HG03066 (cell line): Measurements from ENCODE around the gene TNFSF9.
A peak's percentile ranks its signal among the peaks of the same experiment; 100 is the strongest.

Experiments
- ATAC-seq: cut with Tn5 transposase; IDR thresholded peaks from one replicate; pipeline ENCODE4 v1.9.1; 2021; ENCODE audit warnings: low read depth; ENCODE audit not compliant: unreplicated experiment

The TNFSF9 gene, protein sequence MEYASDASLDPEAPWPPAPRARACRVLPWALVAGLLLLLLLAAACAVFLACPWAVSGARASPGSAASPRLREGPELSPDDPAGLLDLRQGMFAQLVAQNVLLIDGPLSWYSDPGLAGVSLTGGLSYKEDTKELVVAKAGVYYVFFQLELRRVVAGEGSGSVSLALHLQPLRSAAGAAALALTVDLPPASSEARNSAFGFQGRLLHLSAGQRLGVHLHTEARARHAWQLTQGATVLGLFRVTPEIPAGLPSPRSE

DNA sequence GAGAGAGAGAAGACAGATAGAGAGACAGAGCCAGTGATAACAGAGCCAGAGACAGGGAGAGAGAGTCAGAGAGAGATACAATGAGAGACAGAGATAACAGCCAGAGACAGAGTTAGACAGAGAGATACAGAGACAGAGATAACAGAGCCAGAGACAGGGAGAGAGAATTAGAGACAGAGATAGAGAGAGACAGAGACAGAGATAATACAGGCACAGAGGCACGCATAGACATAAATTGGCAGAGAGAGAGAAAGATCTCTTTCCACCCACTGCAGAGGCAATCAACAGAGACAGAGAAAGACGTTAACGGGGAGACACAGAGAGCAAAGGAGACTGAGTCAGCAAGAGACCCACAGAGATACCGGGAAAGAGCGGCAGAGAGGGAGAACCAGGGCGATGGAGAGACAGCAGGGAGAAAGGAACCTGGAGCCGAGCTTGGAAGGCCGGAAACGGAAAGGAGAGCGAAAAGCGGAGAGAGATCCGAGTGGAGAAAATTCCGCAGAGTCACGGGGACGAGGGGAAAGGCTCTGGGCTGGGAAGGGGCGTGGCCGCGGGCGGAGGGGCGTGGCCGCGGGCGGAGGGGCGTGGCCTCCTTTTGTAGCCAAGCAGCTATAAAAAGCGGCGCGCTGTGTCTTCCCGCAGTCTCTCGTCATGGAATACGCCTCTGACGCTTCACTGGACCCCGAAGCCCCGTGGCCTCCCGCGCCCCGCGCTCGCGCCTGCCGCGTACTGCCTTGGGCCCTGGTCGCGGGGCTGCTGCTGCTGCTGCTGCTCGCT is at the start of gene TNFSF9:
Gene TNFSF9, plus strand, starts transcription at position 641 of the 777 bp plus-strand sequence. Its CDS starts 11 bp downstream, at position 652.
- no peak for ATAC-seq

DNA sequence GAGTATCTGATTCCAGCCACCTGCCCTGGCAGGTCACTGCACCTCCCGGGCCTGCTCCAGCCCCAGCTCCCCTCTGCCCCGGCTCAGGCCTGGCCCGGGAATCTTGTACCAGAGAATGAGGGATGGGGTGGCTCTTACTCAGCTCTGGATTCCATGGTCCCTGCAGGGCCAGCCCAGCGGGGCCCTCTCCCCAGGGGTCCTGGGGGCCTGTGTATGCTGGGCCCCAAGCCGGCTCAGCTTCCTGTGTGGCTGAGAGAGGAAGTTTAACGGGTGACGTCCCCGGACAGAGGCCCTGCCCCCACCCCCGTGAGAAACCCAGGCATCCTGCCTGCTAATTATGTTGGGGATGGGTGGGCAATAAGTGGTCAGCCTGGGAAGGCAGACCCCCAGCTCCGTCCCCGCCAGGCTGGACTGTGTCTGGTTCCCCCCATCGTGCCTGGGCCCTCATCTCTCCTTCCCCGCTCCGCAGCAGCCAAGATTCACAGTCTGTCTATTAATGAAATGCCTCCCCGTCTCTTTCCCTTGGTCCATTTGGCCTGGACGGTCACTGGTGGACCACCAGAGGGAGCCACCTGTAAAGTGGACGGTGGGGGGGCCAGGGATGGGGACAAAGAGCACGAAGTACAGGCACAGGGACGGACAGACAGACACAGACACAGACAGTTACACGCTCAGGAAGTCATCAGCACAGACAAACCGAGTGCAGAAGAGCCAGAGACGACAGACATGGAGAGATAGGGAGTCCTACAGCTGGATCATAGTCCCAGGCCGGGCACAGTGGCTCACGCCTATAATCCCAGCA is 49.1 kb upstream of the TNFSF9 start, which contains the start of gene DENND1C:
Gene DENND1C, minus strand, starts transcription at position 247 of the 802 bp plus-strand sequence. Its CDS starts 92 bp downstream, at position 155.
- peak; percentile 74 for ATAC-seq

DNA sequence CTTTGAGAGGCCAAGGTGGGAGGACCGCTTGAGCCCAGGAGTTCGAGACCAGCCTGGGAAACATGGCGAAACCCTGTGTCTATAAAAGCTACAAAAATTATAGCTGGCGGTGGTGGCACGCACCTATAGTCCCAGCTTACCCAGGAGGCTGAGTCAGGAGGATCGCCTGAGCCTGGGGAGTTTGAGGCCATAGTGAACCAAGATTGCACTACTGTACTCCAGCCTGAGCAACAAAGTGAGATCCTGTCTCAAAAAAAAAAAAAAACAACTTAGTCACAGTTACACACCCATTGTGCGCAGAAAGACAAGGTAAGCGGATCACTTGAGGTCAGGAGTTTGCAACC is 48.5 kb upstream of the TNFSF9 start:
- no peak for ATAC-seq

DNA sequence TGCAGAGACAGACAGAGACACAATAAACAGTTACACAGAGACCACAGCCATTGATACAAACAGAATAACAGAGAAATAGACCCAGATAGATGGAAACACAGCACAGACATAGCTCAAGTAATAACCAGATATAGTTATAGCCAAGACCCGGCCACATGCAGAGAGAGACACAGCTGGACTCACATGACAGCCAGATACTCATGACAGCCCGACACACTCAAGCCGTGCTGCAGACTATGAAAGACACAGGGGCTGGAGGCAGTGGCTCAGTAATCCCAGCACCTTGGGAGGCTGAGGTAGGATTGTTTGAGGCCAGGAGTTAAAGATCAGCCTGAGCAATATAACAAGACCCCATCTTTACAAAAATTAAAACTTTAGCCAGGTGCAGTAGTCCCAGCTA is 47.6 kb upstream of the TNFSF9 start:
- ATAC-seq = no peak

DNA sequence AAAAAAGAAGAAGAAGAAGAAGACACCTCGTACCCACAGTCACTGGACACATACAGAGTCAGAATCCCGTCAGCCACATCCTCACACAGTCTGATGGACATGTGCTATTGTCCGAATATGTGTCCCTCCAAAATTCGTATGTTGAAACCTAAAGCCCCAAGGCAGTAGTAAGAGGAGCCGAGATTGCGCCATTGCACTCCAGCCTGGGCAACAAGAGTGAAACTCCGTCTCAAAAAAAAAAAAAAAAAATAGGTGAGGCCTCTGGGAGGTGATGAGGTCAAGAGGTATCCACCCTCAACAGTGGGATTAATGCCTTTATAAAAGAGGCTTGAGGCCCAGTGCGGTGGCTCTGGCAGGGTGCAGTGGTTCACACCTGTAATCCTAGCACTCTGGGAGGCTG is 46.6 kb upstream of the TNFSF9 start:
- no peak for ATAC-seq

DNA sequence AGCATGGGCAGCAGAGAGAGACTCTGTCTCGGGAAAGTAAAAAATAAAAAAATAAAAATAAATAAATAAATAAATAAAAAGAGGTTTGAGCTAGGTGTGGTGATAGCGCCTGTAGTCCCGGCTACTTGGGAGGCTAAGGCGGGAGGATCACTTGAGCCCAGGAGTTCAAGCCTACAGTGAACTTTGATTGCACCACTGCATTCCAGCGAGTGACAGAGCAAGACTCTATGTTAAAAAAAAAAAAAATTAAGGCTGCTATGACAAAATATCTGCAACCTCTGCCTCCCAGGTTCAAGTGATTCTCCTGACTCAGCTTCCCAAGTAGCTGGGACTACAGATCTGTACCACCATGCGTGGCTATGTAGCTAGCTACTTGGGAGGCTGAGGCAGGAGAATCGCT is 46.0 kb upstream of the TNFSF9 start:
- no peak for ATAC-seq

DNA sequence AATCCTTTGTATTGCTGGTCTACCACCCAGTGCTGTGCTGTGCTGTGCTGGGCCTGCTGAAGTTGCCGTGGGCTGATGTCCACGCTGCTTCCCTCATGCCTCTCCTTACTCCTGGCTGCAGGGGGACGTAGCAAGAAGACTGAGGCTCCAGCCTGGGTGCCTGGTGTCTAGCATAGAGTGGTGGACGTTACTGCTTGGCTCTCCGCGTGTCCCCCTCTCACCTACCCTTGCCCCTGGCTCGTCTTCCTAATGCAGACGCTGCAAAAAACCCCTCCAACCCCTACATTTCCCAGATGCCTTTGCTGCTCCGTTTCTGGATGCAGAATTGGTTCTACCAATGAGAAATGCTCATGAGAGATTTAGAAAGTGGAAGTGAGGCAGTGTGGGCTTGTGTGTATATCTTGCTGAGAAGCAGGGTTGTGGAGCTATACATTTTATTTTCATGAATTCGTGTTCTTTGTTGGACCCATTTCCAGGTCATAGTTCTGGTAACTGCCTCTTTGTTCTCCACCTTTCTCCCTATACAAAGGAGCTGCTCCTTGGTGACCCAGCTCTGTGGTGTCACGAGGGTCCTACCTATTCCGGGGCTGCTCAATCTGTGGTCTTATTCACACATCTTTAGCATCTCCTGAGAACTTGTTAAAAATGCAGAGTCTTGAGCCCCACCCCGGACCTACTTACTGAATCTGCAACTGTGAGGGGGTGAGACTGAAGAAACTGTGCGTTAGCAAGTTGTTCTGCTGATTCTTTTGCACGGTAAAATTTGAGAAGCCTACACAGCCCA is 41.4 kb upstream of the TNFSF9 start:
- no peak for ATAC-seq

DNA sequence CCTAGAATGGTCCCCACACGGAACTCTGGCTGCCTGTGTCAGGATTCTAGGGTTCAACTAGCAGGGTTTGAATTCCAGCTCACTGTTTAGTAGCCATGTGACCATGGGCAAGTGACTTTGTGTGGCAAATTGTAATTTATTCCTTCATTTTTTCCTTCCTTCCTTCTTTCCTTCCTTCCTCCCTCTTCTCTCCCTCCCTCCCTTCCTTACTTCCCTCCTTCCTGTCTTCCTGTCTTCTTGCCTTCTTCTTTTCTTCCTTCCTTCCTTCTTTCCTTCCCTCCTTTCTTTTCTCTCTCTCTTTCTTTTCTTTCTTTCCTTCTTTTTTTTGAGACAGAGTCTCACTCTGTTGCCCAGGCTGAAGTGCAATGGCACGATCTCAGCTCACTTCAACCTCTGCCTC is 40.7 kb upstream of the TNFSF9 start:
- ATAC-seq = no peak

DNA sequence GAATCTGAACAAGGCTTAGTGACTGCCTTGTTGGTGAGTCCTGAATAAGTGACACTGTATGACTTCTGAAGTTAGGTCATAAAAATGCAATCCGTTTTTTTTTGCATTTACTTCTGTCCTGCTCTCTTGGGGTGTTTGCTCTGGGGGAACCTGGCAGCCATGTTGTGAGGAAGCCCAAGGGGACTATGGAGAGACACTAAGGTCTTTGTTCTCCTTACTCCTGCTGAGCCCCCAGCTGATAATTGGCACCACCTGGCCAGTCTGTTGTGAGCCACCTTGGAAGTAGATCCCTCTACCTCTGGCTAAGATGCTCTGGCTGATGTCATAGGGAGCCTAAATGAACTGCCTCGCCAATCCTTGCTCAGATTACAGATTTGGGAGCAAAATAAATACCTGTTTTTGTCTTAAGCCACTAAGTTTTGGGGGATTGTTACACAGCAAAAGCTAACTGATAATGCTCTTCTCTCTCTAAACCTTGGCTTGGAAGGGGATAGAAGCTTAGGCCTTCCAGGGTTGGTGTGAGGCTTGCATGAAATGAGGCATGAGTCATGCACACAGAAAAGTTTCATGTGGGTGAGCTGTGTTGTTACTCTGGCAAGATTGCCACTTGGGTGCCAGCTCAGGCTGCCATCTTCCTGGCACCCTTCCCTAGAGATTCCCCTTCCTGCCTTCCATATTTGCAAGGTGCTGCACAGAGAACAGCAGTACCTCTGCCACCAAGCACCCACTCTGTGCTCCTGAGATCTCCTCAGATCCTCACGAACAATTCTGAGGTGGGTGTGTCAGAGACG is 38.8 kb upstream of the TNFSF9 start:
- no peak for ATAC-seq

DNA sequence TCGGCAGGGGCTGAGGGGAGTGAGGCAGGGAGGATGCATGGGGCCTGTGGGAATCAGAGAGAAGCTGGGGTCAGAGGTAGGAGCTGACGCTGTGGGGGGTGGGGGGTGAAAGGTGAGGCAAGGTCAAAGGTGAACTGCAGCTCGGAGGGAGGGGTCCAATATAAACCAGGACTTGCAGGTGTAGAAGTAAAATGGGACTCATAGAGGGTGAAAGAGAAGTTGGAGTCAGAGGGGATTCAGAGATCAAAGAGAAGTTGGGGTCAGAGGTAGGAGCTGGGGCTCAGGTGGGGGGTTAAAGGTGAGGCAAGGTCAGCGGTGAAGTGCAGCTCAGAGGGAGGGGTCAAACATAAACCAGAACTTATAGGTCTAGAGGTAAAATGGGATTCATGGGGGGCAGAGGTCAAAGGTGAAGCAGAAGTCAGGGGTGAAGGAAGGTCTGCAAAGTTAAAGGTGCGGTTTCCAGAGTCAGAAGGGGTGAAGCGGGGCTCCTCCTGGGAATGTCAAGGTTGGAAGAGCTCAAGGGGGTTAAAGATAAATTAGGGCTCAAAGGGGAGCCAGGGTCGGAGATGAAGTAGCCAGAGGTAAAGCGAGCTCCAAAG is 36.3 kb upstream of the TNFSF9 start:
- ATAC-seq = no peak

DNA sequence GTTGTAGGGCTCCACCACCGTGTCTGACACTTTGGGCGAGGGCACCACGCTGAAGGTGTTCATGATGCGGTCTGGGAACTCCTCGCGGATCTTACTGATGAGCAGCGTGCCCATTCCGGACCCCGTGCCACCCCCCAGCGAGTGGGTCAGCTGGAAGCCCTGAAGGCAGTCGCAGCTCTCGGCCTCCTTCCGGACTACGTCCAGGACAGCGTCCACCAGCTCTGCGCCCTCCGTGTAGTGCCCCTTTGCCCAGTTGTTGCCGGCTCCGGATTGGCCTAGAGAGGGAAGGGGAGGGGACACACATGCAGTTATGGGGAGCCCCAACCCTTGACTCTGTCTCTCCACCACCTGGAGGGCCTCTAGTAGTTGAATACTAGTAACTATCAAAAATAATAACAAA is 34.9 kb upstream of the TNFSF9 start:
- no peak for ATAC-seq

DNA sequence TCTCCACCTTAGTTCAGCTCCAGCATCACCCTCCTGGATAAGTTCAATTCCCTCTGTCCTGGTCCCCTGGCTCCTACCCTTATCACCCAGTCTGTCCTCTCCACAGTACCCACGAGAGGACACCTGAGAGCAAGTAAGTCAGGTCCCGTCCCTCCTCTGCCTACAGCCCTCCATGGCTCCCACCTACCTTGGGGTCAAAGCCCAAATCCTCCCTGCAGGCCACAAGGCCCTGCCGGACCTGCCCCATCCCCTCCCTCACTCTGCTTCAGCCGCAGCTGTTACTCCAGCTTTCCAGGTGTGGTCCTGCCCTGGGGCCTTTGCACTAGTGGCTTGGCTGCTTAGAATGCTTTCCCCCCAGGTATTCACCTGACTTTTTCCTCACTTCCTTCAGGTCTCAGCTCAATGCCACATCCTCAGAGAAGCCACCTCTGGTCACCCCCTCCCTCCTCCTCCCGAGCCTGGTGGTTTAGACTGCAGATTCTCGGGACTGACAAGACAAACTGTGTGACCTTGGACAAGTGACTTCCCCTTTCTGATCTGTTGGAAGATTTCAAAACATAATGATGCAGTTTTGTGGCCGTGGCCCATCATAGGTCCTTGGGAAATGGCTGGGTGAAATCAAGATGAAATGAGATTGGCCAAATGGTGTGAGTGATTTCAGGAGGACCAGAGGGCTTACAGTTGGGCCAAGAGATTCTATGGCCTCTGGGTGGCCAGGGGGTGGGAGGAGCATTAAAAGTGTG is 32.4 kb upstream of the TNFSF9 start:
- ATAC-seq = no peak

DNA sequence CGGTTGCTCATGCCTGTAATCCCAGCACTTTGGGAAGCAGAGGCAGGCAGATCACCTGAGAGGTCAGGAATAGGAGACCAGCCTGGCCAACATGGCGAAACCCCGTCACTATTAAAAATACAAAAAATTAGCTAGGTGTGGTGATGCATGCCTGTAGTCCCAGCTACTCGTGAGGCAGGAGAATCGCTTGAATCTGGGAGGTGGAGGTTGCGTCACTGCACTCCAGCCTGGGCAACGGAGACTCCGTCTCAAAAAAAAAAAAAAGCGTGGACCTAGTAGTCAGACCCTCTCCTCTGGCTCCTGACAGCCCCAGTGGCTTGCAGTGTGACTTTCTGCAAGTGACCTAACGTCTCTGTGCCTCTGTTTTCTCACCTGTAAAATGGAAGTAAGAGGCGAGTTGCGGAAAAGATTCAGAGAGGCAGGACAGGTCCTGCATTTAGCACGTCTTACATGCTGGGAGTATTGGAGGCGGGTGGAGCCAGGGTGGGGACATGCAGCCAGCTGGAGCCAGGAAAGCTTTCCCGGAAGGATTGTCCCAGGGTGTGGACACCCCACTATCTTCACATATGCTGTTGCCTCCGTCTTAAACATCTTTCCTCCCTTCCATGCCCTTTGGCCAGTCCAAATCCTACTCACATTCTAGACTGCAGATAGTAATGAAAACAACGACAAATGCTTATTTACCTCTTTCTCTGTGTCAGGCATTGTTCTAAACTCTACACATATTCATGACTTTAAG is 31.6 kb upstream of the TNFSF9 start:
- no peak for ATAC-seq

DNA sequence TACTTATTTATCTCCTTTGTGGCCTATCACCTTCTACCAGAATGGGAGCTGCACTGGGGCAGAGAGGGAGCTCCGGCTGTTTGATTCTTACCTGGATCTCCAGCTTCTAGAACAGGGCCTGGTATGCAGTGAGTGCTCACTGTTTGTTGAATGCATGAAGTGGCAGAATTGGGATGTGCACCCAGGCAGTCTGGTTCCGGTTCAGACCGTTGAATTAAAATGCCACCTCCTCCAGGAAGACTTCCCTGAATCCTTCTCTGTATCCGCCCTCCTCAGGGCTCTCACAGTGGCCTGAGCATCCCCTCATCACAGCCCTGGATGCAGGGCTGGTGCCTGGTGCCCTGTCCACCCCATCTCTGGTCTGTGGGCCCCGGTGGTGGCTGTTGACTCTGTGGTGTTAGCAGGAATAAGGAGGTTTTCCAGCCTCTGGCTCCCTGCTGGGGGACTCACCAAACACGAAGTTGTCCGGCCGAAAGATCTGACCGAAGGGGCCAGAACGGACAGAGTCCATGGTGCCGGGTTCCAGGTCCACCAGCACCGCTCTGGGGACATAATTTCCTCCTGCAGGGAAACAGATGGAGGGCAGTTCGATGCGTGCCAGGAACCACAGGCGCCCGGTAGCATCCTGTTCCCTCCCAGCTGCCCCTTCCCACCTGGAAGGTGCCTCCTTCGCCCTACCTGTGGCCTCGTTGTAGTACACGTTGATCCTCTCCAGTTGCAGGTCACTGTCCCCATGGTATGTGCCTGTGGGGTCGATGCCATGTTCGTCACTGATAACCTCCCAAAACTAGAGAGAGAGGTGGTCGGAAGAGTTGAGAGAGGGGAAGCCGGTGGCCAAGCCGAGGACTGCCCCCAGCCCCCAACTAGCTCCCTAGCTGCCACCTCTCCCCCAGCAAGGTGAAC is 29.7 kb upstream of the TNFSF9 start:
- ATAC-seq = no peak

DNA sequence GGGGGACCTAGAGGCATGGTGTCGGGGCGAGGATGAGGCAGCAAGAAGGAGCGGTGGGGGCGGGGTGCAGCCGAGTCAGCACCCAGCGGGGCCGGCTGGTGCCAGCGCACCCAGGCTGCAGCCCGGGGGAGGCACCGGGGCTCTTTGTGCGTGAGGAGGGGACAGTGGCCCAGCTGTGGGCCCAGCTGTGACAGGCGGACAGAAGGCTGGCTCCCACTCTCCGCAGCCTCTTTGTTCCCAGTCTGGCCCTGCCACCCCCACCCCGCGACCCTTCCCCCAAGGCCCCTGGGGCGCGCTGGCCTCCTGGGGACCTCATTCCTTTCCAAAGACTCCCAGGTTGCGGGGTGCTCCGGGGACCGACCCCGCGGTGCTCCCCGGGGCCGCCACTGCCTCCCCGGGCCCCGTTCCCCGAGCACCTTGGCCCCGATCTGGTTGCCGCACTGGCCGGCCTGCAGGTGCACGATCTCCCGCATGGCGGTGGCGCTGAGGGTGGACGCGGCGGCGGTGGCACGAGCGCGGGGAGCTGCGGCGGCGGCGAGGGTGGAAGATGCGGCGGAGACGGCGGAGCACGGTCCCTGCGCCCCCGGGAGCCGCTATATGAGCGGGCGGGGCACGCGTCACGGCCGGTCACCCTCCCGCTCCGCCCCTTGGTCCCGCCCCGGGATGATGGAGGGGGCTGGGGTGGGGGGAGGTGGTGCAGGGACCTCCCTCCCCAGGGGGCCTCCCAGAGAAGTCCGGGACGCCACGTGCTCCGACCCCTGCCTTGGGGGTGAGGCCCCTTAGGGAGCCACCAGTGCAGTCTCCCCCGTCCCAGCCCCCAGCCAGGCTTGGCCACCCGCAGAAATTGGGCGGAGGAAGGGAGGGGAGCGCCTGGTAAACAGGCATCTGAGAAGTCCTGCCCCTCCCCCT is 28.8 kb upstream of the TNFSF9 start, which contains the start of gene TUBB4A:
Gene TUBB4A, minus strand, starts transcription at position 570 of the 909 bp plus-strand sequence. Its CDS starts 97 bp downstream, at position 473.
- ATAC-seq = no peak
